ENCODE data around the gene SFPQ.

GRCh38 chr1:35186239-35186638, 6.7 kb downstream of the SFPQ start:
- TF ChIP-seq, protein P1, sequence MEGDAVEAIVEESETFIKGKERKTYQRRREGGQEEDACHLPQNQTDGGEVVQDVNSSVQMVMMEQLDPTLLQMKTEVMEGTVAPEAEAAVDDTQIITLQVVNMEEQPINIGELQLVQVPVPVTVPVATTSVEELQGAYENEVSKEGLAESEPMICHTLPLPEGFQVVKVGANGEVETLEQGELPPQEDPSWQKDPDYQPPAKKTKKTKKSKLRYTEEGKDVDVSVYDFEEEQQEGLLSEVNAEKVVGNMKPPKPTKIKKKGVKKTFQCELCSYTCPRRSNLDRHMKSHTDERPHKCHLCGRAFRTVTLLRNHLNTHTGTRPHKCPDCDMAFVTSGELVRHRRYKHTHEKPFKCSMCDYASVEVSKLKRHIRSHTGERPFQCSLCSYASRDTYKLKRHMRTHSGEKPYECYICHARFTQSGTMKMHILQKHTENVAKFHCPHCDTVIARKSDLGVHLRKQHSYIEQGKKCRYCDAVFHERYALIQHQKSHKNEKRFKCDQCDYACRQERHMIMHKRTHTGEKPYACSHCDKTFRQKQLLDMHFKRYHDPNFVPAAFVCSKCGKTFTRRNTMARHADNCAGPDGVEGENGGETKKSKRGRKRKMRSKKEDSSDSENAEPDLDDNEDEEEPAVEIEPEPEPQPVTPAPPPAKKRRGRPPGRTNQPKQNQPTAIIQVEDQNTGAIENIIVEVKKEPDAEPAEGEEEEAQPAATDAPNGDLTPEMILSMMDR (IDR thresholded peaks at IDR 0.05): no peak
- no peak for TF ChIP-seq EP300 (IDR thresholded peaks at IDR 0.05)
- no peak for TF ChIP-seq POLR2A (IDR thresholded peaks at IDR 0.05)
